Body of pancreas (tissue), 4 donors: ENCODE measurements around the gene EXOC3. TPM values are rescaled to one million over a fixed set of nuclear protein-coding genes. Genes with fewer than 3 reads are reported as not detected.

Experiments used
- ATAC-seq: fragments of 150-250 bp; one replicate; pipeline ENCODE4 v1.9.1; 2016
- DNase-seq, 4 donors: peaks; one replicate each; pipeline ENCODE4 v3.0.0-alpha.2; 2019
- H3K27ac ChIP-seq, 4 donors: fragments of 200-600 bp; sonication (generic); 1 replicate in 3 of 4; 2 replicates in 1 of 4; pipeline versions ENCODE4 v1.5.1 to v1.6.1; 2016 to 2019; ENCODE audit warnings: mild to moderate bottlenecking in 1 of 4, mixed read lengths in 1 of 4, moderate library complexity in 1 of 4
- H3K27me3 ChIP-seq, 2 donors: fragments of 200-600 bp; sonication (generic); one replicate each; pipeline ENCODE4 v1.6.0; 2016; ENCODE audit warnings: mild to moderate bottlenecking in 1 of 2
- H3K36me3 ChIP-seq, 2 donors: fragments of 200-600 bp; sonication (generic); replicated peaks in 1 of 2; 2 replicates each; pipeline ENCODE4 v1.5.1; 2016; ENCODE audit warnings: low read depth in 2 of 2; ENCODE audit not compliant: insufficient read depth in 1 of 2
- H3K4me1 ChIP-seq: fragments of 200-600 bp; sonication (generic); one replicate; pipeline ENCODE4 v1.6.0; 2016
- H3K4me3 ChIP-seq, 2 donors: fragments of 200-600 bp; sonication (generic); 1 replicate in 1 of 2; 2 replicates in 1 of 2; pipeline ENCODE4 v1.5.1; 2016 to 2019
- H3K9me3 ChIP-seq, 3 donors: fragments of 200-600 bp; sonication (generic); 1 replicate in 2 of 3; 2 replicates in 1 of 3; pipeline ENCODE4 v1.5.1; 2016
- CTCF ChIP-seq, 7 experiments: fragments of 450-650 bp in 4 of 7; fragments of 200-600 bp in 3 of 7; sonication (generic) in 3 of 7; IDR thresholded peaks; one replicate each; pipeline ENCODE4 v1.5.1; 2016 to 2019; ENCODE audit warnings: antibody characterized with exemption in 7 of 7
- POLR2A ChIP-seq, 3 donors: fragments of 450-650 bp; IDR thresholded peaks; one replicate each; pipeline ENCODE4 v1.6.1; 2016; ENCODE audit warnings: antibody characterized with exemption in 3 of 3, mild to moderate bottlenecking in 2 of 3
- WGBS, 2 donors: methylation state at CpG; one replicate each; pipeline ENCODE4 v1.1.5; 2017; 5-methylcytosine and 5-hydroxymethylcytosine counted together
- intact Hi-C: fragments of 100-400 bp; cut with DNase I; formaldehyde crosslinking; loops from one replicate; pipeline ENCODE4 v1.15.1; 2023
- total RNA-seq, 2 donors: library from RNA; depleted of rRNA; stranded (reverse); fragments of >200 nt; gene quantifications; one replicate each; pipeline ENCODE4 v1.1.0, GENCODE V29; 2016

EXOC3 gene
- total RNA-seq, 2 donors from 2014 or later, result 32.2 to 79.1 TPM

- WGBS, 2 donors, result 81 to 83% methylated on average over 8 of the region's 8 CpGs
- ATAC-seq, result no peak
- peak in 1 of 4 donors; percentile 2 for DNase-seq
- H3K27me3 ChIP-seq, result no peaks in the 10 kb centered on the region
- no peak overlapping the region for H3K27ac ChIP-seq
- H3K4me3 ChIP-seq, result no peak overlapping the region
- H3K9me3 ChIP-seq, result no peaks in the 10 kb centered on the region
- intact Hi-C loops, result no loop called here
- TF ChIP-seq POLR2A (IDR thresholded peaks at IDR 0.05) (no peak), CTCF (IDR thresholded peaks at IDR 0.05) (no peak)
- peaks cover 0 to 13% of the 10 kb centered on the region in 2 donors for H3K36me3 ChIP-seq
- peaks cover 18% of the 10 kb centered on the region for H3K4me1 ChIP-seq
Observed at GRCh38 chr5:444226-444625, 1.2 kb downstream of the EXOC3 start.

GRCh38 chr5:445591-445990, 2.6 kb downstream of the EXOC3 start:
- Histone ChIP-seq H3K36me3 (peaks cover 0 to 16% of the 10 kb centered on the region in 2 donors), H3K27me3 (no peaks in the 10 kb centered on the region), H3K9me3 (no peaks in the 10 kb centered on the region), H3K4me1 (peaks cover 18% of the 10 kb centered on the region), H3K4me3 (no peak overlapping the region), H3K27ac (no peak overlapping the region)
- ATAC-seq, result no peak
- intact Hi-C loops, result no loop called here
- WGBS, 2 donors, result 89 to 90% methylated on average over 8 to 10 of the region's 10 CpGs
- DNase-seq, result peak in 1 of 4 donors; percentile 5
- TF ChIP-seq POLR2A (IDR thresholded peaks at IDR 0.05) (no peak), CTCF (IDR thresholded peaks at IDR 0.05) (no peak)

GRCh38 chr5:446066-446882, 3.3 kb downstream of the EXOC3 start:
- ATAC-seq (no peak), DNase-seq (peak in 1 of 4 donors; percentile 5)
- Histone ChIP-seq H3K27me3 (no peaks in the 10 kb centered on the region), H3K4me3 (no peak overlapping the region), H3K4me1 (peaks cover 18% of the 10 kb centered on the region), H3K27ac (no peak overlapping the region), H3K36me3 (peaks cover 0 to 16% of the 10 kb centered on the region in 2 donors), H3K9me3 (peaks cover 0 to under 1% (median 0%) of the 10 kb centered on the region in 3 donors)
- intact Hi-C loops, result no loop called here
- TF ChIP-seq POLR2A (IDR thresholded peaks at IDR 0.05), result no peak
- TF ChIP-seq CTCF (IDR thresholded peaks at IDR 0.05), result no peak
- 77 to 80% methylated on average over 19 of the region's 19 CpGs for WGBS, 2 donors

- Histone ChIP-seq H3K4me3 (no peak overlapping the region), H3K4me1 (peaks cover 17% of the 10 kb centered on the region), H3K27me3 (no peaks in the 10 kb centered on the region), H3K9me3 (peaks cover 0 to 7% (median 0%) of the 10 kb centered on the region in 3 donors), H3K27ac (no peak overlapping the region), H3K36me3 (peaks cover 0 to 19% of the 10 kb centered on the region in 2 donors)
- ATAC-seq, result no peak
- WGBS, 2 donors, result 45 to 78% methylated on average over 4 to 7 of the region's 7 CpGs
- DNase-seq, result peak in 1 of 4 donors; percentile 11
- TF ChIP-seq POLR2A (IDR thresholded peaks at IDR 0.05) (no peak), CTCF (IDR thresholded peaks at IDR 0.05) (peak; percentile 24 to 51 (median 48))
- intact Hi-C loops, result no loop called here
Observed at GRCh38 chr5:446883-447263, 3.9 kb downstream of the EXOC3 start.
